IMR-90 (cell line): Measurements from ENCODE around the gene C9orf50. TPM values are rescaled to one million over a fixed set of nuclear protein-coding genes. Genes with fewer than 3 reads are reported as not detected.

ENCODE experiments used
- ATAC-seq: fragments of 200-7000 bp; cut with Tn5 transposase; 2 replicates; pipeline ENCODE4 v1.9.1; 2020; ENCODE audit warnings: low read depth, mild to moderate bottlenecking, moderate library complexity
- BruUV-seq: library from RNA; stranded (reverse); fragments of 400-500 nt; replicated peaks from 2 replicates; lab custom pipeline; 2021; lab: Mats Ljungman, UMichigan
- CTCF ChIA-PET: fragments of 300-600 bp; formaldehyde crosslinking; extraction: SDS; loops from one replicate; lab custom pipeline; 2021; ENCODE audit warnings: antibody characterized with exemption; lab: Yijun Ruan, JAX
- POLR2A ChIA-PET: fragments of 300-600 bp; sonication (Branson Sonifier 250); formaldehyde crosslinking; loops from one replicate; lab custom pipeline; 2022; ENCODE audit warnings: antibody characterized with exemption; ENCODE audit not compliant: unreplicated experiment; lab: Charles Lee
- DNase-seq: peaks from one replicate; pipeline ENCODE4 v3.0.0; 2013
- H2AFZ ChIP-seq: replicated peaks from 2 replicates; pipeline ENCODE3; 2013; ENCODE audit warnings: low read length, mild to moderate bottlenecking; ENCODE audit not compliant: poor library complexity
- H2AK5ac ChIP-seq: 2 replicates; pipeline ENCODE4 v1.6.1; 2013; ENCODE audit warnings: low read depth, low read length, inconsistent platforms
- H2AK9ac ChIP-seq: replicated peaks from 2 replicates; pipeline ENCODE3; 2013; ENCODE audit warnings: mild to moderate bottlenecking, low read depth, low read length, moderate library complexity; ENCODE audit not compliant: poor library complexity
- H2BK120ac ChIP-seq: 2 replicates; pipeline ENCODE4 v1.6.1; 2013; ENCODE audit warnings: low read depth, low read length, inconsistent platforms
- H2BK15ac ChIP-seq: 3 replicates; pipeline ENCODE4 v1.6.1; 2013; ENCODE audit warnings: low read depth, low read length, inconsistent platforms
- H2BK20ac ChIP-seq: 2 replicates; pipeline ENCODE4 v1.6.1; 2013; ENCODE audit warnings: low read depth, mild to moderate bottlenecking, inconsistent platforms, low read length, moderate library complexity
- H2BK5ac ChIP-seq: 2 replicates; pipeline ENCODE4 v1.6.1; 2013; ENCODE audit warnings: mild to moderate bottlenecking, low read depth, low read length, inconsistent platforms; ENCODE audit not compliant: poor library complexity, severe bottlenecking
- H3K14ac ChIP-seq: replicated peaks from 2 replicates; pipeline ENCODE4 v1.6.1; 2013; ENCODE audit warnings: low read depth, low read length, inconsistent platforms
- H3K18ac ChIP-seq: 2 replicates; pipeline ENCODE4 v1.6.1; 2013; ENCODE audit warnings: low read depth, low read length, control low read depth
- H3K23ac ChIP-seq: 2 replicates; pipeline ENCODE4 v1.6.1; 2013; ENCODE audit warnings: low read depth, low read length, inconsistent platforms
- H3K27ac ChIP-seq: 2 replicates; pipeline ENCODE4 v1.5.1; 2013; ENCODE audit warnings: mild to moderate bottlenecking, control low read depth, low read length; ENCODE audit not compliant: insufficient read depth
- H3K27me3 ChIP-seq: 2 replicates; pipeline ENCODE4 v1.6.1; 2013; ENCODE audit warnings: low read length; ENCODE audit not compliant: control insufficient read depth, insufficient read depth
- H3K36me3 ChIP-seq: 2 replicates; pipeline ENCODE4 v1.6.1; 2013; ENCODE audit warnings: low read length, mixed read lengths; ENCODE audit not compliant: control insufficient read depth, insufficient read depth
- H3K4ac ChIP-seq: 2 replicates; pipeline ENCODE4 v1.6.1; 2013; ENCODE audit warnings: low read depth, low read length, inconsistent platforms
- H3K4me1 ChIP-seq: 2 replicates; pipeline ENCODE4 v1.6.1; 2013; ENCODE audit warnings: low read length, mixed read lengths; ENCODE audit not compliant: control insufficient read depth, insufficient read depth
- H3K4me2 ChIP-seq: 2 replicates; pipeline ENCODE4 v1.6.1; 2013; ENCODE audit warnings: low read depth, mild to moderate bottlenecking, control low read depth, low read length, moderate library complexity
- H3K4me3 ChIP-seq: 2 replicates; pipeline ENCODE4 v1.5.1; 2013; ENCODE audit warnings: low read depth, mild to moderate bottlenecking, control low read depth, low read length, moderate library complexity; ENCODE audit not compliant: insufficient read depth
- H3K56ac ChIP-seq: 2 replicates; pipeline ENCODE4 v1.6.1; 2013; ENCODE audit warnings: low read length, inconsistent platforms; ENCODE audit not compliant: insufficient read depth; ENCODE audit errors: extremely low read depth
- H3K79me1 ChIP-seq, 2 experiments: 2 replicates each; pipeline ENCODE4 v1.6.1; 2013; ENCODE audit warnings: low read length in 2 of 2, inconsistent platforms in 1 of 2, low read depth in 1 of 2
- H3K9ac ChIP-seq: 2 replicates; pipeline ENCODE4 v1.6.1; 2013; ENCODE audit warnings: low read depth, low read length, control low read depth
- H3K9me1 ChIP-seq: 2 replicates; pipeline ENCODE4 v1.6.1; 2013; ENCODE audit warnings: low read length, inconsistent platforms; ENCODE audit not compliant: insufficient read depth
- H3K9me3 ChIP-seq: 2 replicates; pipeline ENCODE4 v1.6.1; 2013; ENCODE audit warnings: low read length; ENCODE audit not compliant: control insufficient read depth, insufficient read depth
- H4K20me1 ChIP-seq: 2 replicates; pipeline ENCODE4 v1.6.1; 2013; ENCODE audit warnings: low read length, inconsistent platforms; ENCODE audit not compliant: insufficient read depth
- H4K5ac ChIP-seq: 2 replicates; pipeline ENCODE4 v1.6.1; 2013; ENCODE audit warnings: mild to moderate bottlenecking, low read depth, low read length, control low read depth
- H4K8ac ChIP-seq, 2 experiments: 2 replicates each; pipeline ENCODE4 v1.6.1; 2013; ENCODE audit warnings: low read depth in 2 of 2, low read length in 2 of 2, control low read depth in 1 of 2, inconsistent platforms in 1 of 2
- H4K91ac ChIP-seq: 2 replicates; pipeline ENCODE4 v1.6.1; 2013; ENCODE audit warnings: low read depth, low read length, inconsistent platforms; ENCODE audit not compliant: insufficient read depth
- BHLHE40 ChIP-seq: fragments of 150-350 bp; IDR thresholded peaks from 2 replicates; pipeline ENCODE4 v1.6.1; 2016; ENCODE audit warnings: mild to moderate bottlenecking, low read depth, low read length
- CEBPB ChIP-seq: IDR thresholded peaks from 2 replicates; pipeline ENCODE4 v1.6.1; 2012; ENCODE audit warnings: low read depth, low read length, improper control_type of control experiment
- CHD1 ChIP-seq: IDR thresholded peaks from 2 replicates; pipeline ENCODE4 v1.6.1; 2012; ENCODE audit warnings: low read depth, low read length, improper control_type of control experiment
- CTCF ChIP-seq: conservative IDR thresholded peaks from 2 replicates; pipeline ENCODE4 v1.5.1; 2012; ENCODE audit warnings: mild to moderate bottlenecking, low read depth, low read length, improper control_type of control experiment
- ELK1 ChIP-seq: fragments of 150-350 bp; IDR thresholded peaks from 2 replicates; pipeline ENCODE4 v1.6.1; 2016; ENCODE audit warnings: low read depth, mild to moderate bottlenecking, low read length, moderate library complexity, borderline replicate concordance
- FOS ChIP-seq: fragments of 150-350 bp; IDR thresholded peaks from 2 replicates; pipeline ENCODE4 v1.6.1; 2016; ENCODE audit warnings: low read depth, low read length
- MAFK ChIP-seq: IDR thresholded peaks from 2 replicates; pipeline ENCODE4 v1.6.1; 2012; ENCODE audit warnings: low read depth, low read length, improper control_type of control experiment
- MXI1 ChIP-seq: IDR thresholded peaks from 2 replicates; pipeline ENCODE4 v1.6.1; 2012; ENCODE audit warnings: low read depth, mild to moderate bottlenecking, low read length, moderate library complexity, borderline replicate concordance
- NFE2L2 ChIP-seq: fragments of 150-350 bp; IDR thresholded peaks from 2 replicates; pipeline ENCODE4 v1.6.1; 2016; ENCODE audit warnings: low read depth, mild to moderate bottlenecking, low read length
- POLR2A ChIP-seq: IDR thresholded peaks from 2 replicates; pipeline ENCODE4 v1.6.1; 2012; ENCODE audit warnings: mild to moderate bottlenecking, low read depth, low read length
- RAD21 ChIP-seq: IDR thresholded peaks from 2 replicates; pipeline ENCODE4 v1.6.1; 2012; ENCODE audit warnings: low read length, improper control_type of control experiment
- RCOR1 ChIP-seq: IDR thresholded peaks from 2 replicates; pipeline ENCODE4 v1.6.1; 2012; ENCODE audit warnings: mild to moderate bottlenecking, low read length, improper control_type of control experiment; ENCODE audit not compliant: insufficient replicate concordance
- RFX5 ChIP-seq: IDR thresholded peaks from 2 replicates; pipeline ENCODE4 v1.8.0; 2012; ENCODE audit warnings: low read depth, mild to moderate bottlenecking, low read length, moderate library complexity
- SMC3 ChIP-seq: fragments of 150-350 bp; IDR thresholded peaks from 2 replicates; pipeline ENCODE4 v1.6.1; 2016; ENCODE audit warnings: low read depth, mild to moderate bottlenecking, antibody characterized with exemption, low read length, moderate library complexity
- USF2 ChIP-seq: fragments of 150-350 bp; IDR thresholded peaks from 2 replicates; pipeline ENCODE4 v1.6.1; 2017; ENCODE audit warnings: mild to moderate bottlenecking, antibody characterized with exemption, low read length, low read depth
- WGBS, 2 experiments: methylation state at CpG; one replicate each; pipeline versions ENCODE4 v1.1.5 to v1.1.7; 2013; ENCODE audit warnings: missing lambda C conversion rate in 2 of 2; ENCODE audit not compliant: insufficient read length in 1 of 2; ENCODE audit errors: extremely low coverage in 2 of 2; 5-methylcytosine and 5-hydroxymethylcytosine counted together
- dilution Hi-C: fragments of 300-500 bp; cut with HindIII; formaldehyde crosslinking; loops from one replicate; pipeline ENCODE4 v1.14.3; 2018; ENCODE audit warnings: low sequenced_read_pairs; ENCODE audit not compliant: unreplicated experiment
- in situ Hi-C: fragments of 300-500 bp; cut with MboI; formaldehyde crosslinking; loops from 3 replicates; pipeline ENCODE4 v1.14.3; 2019; ENCODE audit warnings: low sequenced_read_pairs, inconsistent platforms, mixed read lengths
- intact Hi-C: fragments of 100-400 bp; cut with micrococcal nuclease; formaldehyde crosslinking; loops from 2 replicates; pipeline ENCODE4 v1.10.0; 2022
- polyA plus RNA-seq, 3 experiments: library from polyadenylated mRNA; depleted of rRNA; stranded (reverse); fragments of >200 nt; gene quantifications; 2 replicates each; pipeline ENCODE4 v1.2.3, GENCODE V29; 2012; ENCODE audit warnings: low replicate concordance in 1 of 3
- total RNA-seq: library from RNA; depleted of rRNA; stranded (reverse); fragments of >200 nt; gene quantifications from 2 replicates; pipeline ENCODE4 v1.2.3, GENCODE V29; 2012

Gene C9orf50
- total and polyA plus RNA-seq, 2 of the 4 experiments (the other 2 are of a cell fraction) = 0.09 TPM; not detected in 1

- Histone ChIP-seq H3K4me3 (peak overlapping the region; percentile 81; the same call in 1 of the 2 replicates), H3K27me3 (no peaks in the 10 kb centered on the region), H3K4ac (no peak overlapping the region), H3K18ac (no peak overlapping the region), H4K8ac (no peak overlapping the region), H3K23ac (no peak overlapping the region), H3K9me3 (no peaks in the 10 kb centered on the region), H4K20me1 (peaks cover 58% of the 10 kb centered on the region), H3K56ac (0 out of 2 replicates have a peak overlapping the region, but pooled peaks have one; percentile 6), H2AK9ac (no peak overlapping the region), H3K27ac (peak overlapping the region; percentile 4; the same call in 1 of the 2 replicates), H3K79me1 (peaks cover 3 to 61% of the 10 kb centered on the region in 2 experiments; a peak in 3 of 4 replicates), H2AFZ (no peak overlapping the region), H2BK120ac (no peak overlapping the region), H2BK15ac (no peak overlapping the region), H3K4me1 (peaks cover 15% of the 10 kb centered on the region), H2BK20ac (no peak overlapping the region), H2BK5ac (no peak overlapping the region), H3K9ac (no peak overlapping the region), H3K36me3 (peaks cover 36% of the 10 kb centered on the region), H3K4me2 (peak overlapping the region; percentile 83), H4K5ac (no peak overlapping the region), H3K9me1 (no peaks in the 10 kb centered on the region), H3K14ac (no peak overlapping the region), H4K91ac (no peak overlapping the region), H2AK5ac (no peak overlapping the region; the same call in 1 of the 2 replicates)
- intact Hi-C loops = no loop called here
- DNase-seq (peak; percentile 39), ATAC-seq (no peak)
- 56% methylated on average over 8 of the region's 25 CpGs; no CpG with 5 or more reads in 1 of the 2 experiments for WGBS, 2 experiments
- ChIA-PET CTCF (interaction anchor here (0.6 to 1.3 kb wide), 4 partner anchors 14 to 509 kb away, joined by 3 to 5 read pairs (median 4); partner anchors contain the start of gene NTMT1), POLR2A (no interaction called here)
- BruUV-seq = no TSS peak
- dilution Hi-C loops = no loop called here
- in situ Hi-C loops = no loop called here
- TF ChIP-seq NFE2L2 = no peak
- TF ChIP-seq BHLHE40 = no peak
- TF ChIP-seq RAD21 = no peak
- no peak for TF ChIP-seq CEBPB
- TF ChIP-seq CHD1 = no peak
- no peak for TF ChIP-seq SMC3
- TF ChIP-seq POLR2A = no peak
- no peak for TF ChIP-seq FOS
- TF ChIP-seq USF2 = no peak
- TF ChIP-seq MAFK = no peak
- TF ChIP-seq RCOR1 = no peak
- TF ChIP-seq CTCF = no peak
- TF ChIP-seq MXI1 = no peak
- TF ChIP-seq ELK1 = no peak
- TF ChIP-seq RFX5 = no peak
Observed at GRCh38 chr9:129640086-129640870, 19.4 kb upstream of the C9orf50 start.
